Lower lobe of right lung (tissue), 2 donors: ENCODE results near the gene TTLL5. TPM values are rescaled to one million over a fixed set of nuclear protein-coding genes. Genes with fewer than 3 reads are reported as not detected.

ENCODE experiments used
- ATAC-seq, 2 donors: fragments of 200-7000 bp; cut with Tn5 transposase; one replicate each; pipeline ENCODE4 v1.9.1; 2020 to 2022; ENCODE audit warnings: mild to moderate bottlenecking in 2 of 2, moderate library complexity in 2 of 2
- DNase-seq: peaks from one replicate; pipeline ENCODE4 v3.0.0-alpha.2; 2020
- H3K27ac ChIP-seq: fragments of 200-600 bp; one replicate; pipeline ENCODE4 v1.8.0; 2022
- H3K27me3 ChIP-seq: fragments of 200-600 bp; one replicate; pipeline ENCODE4 v1.8.0; 2022; ENCODE audit warnings: low read depth
- H3K36me3 ChIP-seq: fragments of 200-600 bp; one replicate; pipeline ENCODE4 v1.8.0; 2022; ENCODE audit warnings: mild to moderate bottlenecking
- H3K4me1 ChIP-seq: fragments of 200-600 bp; one replicate; pipeline ENCODE4 v1.8.0; 2022
- H3K4me3 ChIP-seq: fragments of 200-600 bp; one replicate; pipeline ENCODE4 v1.8.0; 2022; ENCODE audit warnings: mild to moderate bottlenecking
- H3K9me3 ChIP-seq: fragments of 200-600 bp; one replicate; pipeline ENCODE4 v1.8.0; 2022
- CTCF ChIP-seq: fragments of 200-600 bp; IDR thresholded peaks from one replicate; pipeline ENCODE4 v1.8.0; 2022; ENCODE audit warnings: antibody characterized with exemption, mild to moderate bottlenecking
- intact Hi-C: fragments of 100-400 bp; cut with DNase I; formaldehyde crosslinking; loops from one replicate; pipeline ENCODE4 v1.11.0; 2022
- total RNA-seq: library from RNA; stranded (reverse); fragmentation: NEBNext Ultra II Directional; extraction: Animal tissue kit (Norgen Biotek cat#: 25700); gene quantifications from one replicate; pipeline ENCODE4 v1.2.1, GENCODE V29; 2021
- donor health status: DM: no; HTN: yes; CAD: no; lungs with severe emphysema.

The TTLL5 gene
- total RNA-seq, 1 donor from 2014 or later: 32.6 TPM

- Histone ChIP-seq H3K4me3 (no peak overlapping the region), H3K36me3 (no peaks in the 10 kb centered on the region), H3K27me3 (no peaks in the 10 kb centered on the region), H3K4me1 (peaks cover 6% of the 10 kb centered on the region), H3K27ac (no peak overlapping the region), H3K9me3 (no peaks in the 10 kb centered on the region)
- intact Hi-C loops: no loop called here
- no peak for TF ChIP-seq CTCF
- DNase-seq: no peak
- ATAC-seq: peak; percentile 65 to 83
These were observed 200.1 kb downstream of the TTLL5 start for GRCh38 chr14:75861161-75861621.

- DNase-seq (no peak), ATAC-seq (no peak)
- no peak overlapping the region for H3K27ac ChIP-seq
- intact Hi-C loops: no loop called here
- H3K4me3 ChIP-seq: no peak overlapping the region
- H3K36me3 ChIP-seq: no peaks in the 10 kb centered on the region
- H3K4me1 ChIP-seq: peaks cover 12% of the 10 kb centered on the region
- H3K27me3 ChIP-seq: no peaks in the 10 kb centered on the region
- no peaks in the 10 kb centered on the region for H3K9me3 ChIP-seq
- TF ChIP-seq CTCF: no peak
These were observed 202.2 kb downstream of the TTLL5 start for GRCh38 chr14:75863221-75863620.

- DNase-seq (no peak), ATAC-seq (no peak)
- no peak for TF ChIP-seq CTCF
- intact Hi-C loops: no loop called here
- H3K36me3 ChIP-seq: no peaks in the 10 kb centered on the region
- H3K9me3 ChIP-seq: no peaks in the 10 kb centered on the region
- no peak overlapping the region for H3K27ac ChIP-seq
- H3K27me3 ChIP-seq: no peaks in the 10 kb centered on the region
- peaks cover 14% of the 10 kb centered on the region for H3K4me1 ChIP-seq
- no peak overlapping the region for H3K4me3 ChIP-seq
These were observed 203.3 kb downstream of the TTLL5 start for GRCh38 chr14:75864352-75864751.

DNA sequence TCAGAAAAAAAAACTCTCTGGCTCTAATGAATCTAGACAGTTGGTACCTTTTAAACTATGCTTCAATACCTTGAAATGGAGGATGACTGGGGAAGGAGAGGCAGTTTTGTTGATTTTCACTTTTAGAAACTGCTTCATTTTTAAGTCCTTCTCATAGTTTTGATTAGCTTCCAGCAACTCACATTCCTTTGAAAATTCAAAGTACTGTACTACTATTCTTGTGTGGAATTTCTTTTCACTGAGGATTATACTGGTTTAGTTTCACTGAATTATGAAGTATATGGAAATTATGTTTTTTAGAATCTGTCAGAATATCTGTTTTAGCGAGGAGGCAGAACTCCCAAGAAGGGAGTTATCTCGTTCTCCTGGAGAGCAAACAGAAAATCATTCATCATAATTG, 204.5 kb downstream of the TTLL5 start:
- Histone ChIP-seq H3K4me3 (no peak overlapping the region), H3K9me3 (no peaks in the 10 kb centered on the region), H3K36me3 (no peaks in the 10 kb centered on the region), H3K27ac (no peak overlapping the region), H3K4me1 (peaks cover 14% of the 10 kb centered on the region), H3K27me3 (no peaks in the 10 kb centered on the region)
- no peak for DNase-seq
- TF ChIP-seq CTCF: no peak
- intact Hi-C loops: no loop called here
- no peak for ATAC-seq

- H3K36me3 ChIP-seq: no peaks in the 10 kb centered on the region
- H3K27me3 ChIP-seq: no peaks in the 10 kb centered on the region
- ATAC-seq: no peak
- H3K4me1 ChIP-seq: peaks cover 8% of the 10 kb centered on the region
- H3K4me3 ChIP-seq: no peak overlapping the region
- H3K27ac ChIP-seq: no peak overlapping the region
- intact Hi-C loops: no loop called here
- DNase-seq: no peak
- no peaks in the 10 kb centered on the region for H3K9me3 ChIP-seq
- TF ChIP-seq CTCF: no peak
These were observed 205.9 kb downstream of the TTLL5 start for GRCh38 chr14:75866970-75867369.
